WTC11 (cell line): Measurements from ENCODE around the gene TCAF2. TPM values are rescaled to one million over a fixed set of nuclear protein-coding genes. Genes with fewer than 3 reads are reported as not detected.
"Not testable (repeated sequence)": the region's sequence is repeated elsewhere in the genome, so short reads cannot be mapped to it uniquely, and the experiment has no call there.

Experiments
- ATAC-seq: fragments of 200-7000 bp; cut with Tn5 transposase; 2 replicates; pipeline ENCODE4 v1.10.0; 2021; ENCODE audit warnings: mild to moderate bottlenecking, moderate library complexity
- CTCF ChIA-PET: fragments of 300-600 bp; sonication (Branson Sonifier 250); formaldehyde crosslinking; loops from one replicate; lab custom pipeline; 2021; ENCODE audit warnings: antibody characterized with exemption; lab: Charles Lee
- POLR2A ChIA-PET: fragments of 350-600 bp; sonication (Branson Sonifier 250); formaldehyde crosslinking; loops from one replicate; lab custom pipeline; 2021; ENCODE audit warnings: antibody characterized with exemption; lab: Charles Lee
- DNase-seq: peaks from one replicate; pipeline ENCODE4 v3.0.0; 2021; ENCODE audit warnings: low spot score
- H3K27ac Mint-ChIP-seq: 2 replicates; pipeline ENCODE4 v1.8.0; 2021; ENCODE audit warnings: mixed read lengths
- H3K27me3 Mint-ChIP-seq: 2 replicates; pipeline ENCODE4 v1.8.0; 2021; ENCODE audit warnings: low read depth, mild to moderate bottlenecking, moderate library complexity, mixed read lengths
- H3K36me3 Mint-ChIP-seq: 2 replicates; pipeline ENCODE4 v1.8.0; 2021; ENCODE audit warnings: mixed read lengths
- H3K4me1 Mint-ChIP-seq: 2 replicates; pipeline ENCODE4 v1.8.0; 2022; ENCODE audit warnings: mixed read lengths
- H3K4me3 Mint-ChIP-seq: 2 replicates; pipeline ENCODE4 v1.8.0; 2021; ENCODE audit warnings: mild to moderate bottlenecking, moderate library complexity, mixed read lengths
- H3K9me3 Mint-ChIP-seq: 2 replicates; pipeline ENCODE4 v1.8.0; 2021; ENCODE audit warnings: mixed read lengths
- total RNA-seq: library from RNA; stranded (reverse); gene quantifications from 3 replicates; pipeline ENCODE4 v1.2.3, GENCODE V29; 2021

The TCAF2 gene
- total RNA-seq, 1 experiment from 2014 or later: 0.15 TPM

DNA sequence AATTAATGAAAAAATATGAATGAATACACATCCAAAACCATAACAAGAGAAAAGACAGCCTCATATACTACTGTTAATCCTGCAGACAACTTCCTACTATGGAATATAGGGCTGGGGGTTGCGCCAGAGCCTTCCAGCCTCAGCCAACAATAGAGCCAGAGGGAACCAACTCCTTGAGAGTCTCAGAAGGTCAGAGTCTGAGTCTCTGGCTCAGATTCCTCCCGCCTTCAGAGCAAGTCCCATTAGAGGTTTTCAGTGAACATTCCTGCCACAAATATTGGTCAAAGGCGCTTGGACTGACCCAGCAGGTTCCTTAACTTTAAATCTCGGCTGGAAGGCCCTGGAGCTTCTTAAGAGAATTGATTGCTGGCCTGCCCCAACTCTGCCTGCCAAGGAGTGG, 11.7 kb downstream of the TCAF2 start:
- CTCF ChIA-PET, H3K4me1 Mint-ChIP-seq, ATAC-seq: not testable (repeated sequence)

DNA sequence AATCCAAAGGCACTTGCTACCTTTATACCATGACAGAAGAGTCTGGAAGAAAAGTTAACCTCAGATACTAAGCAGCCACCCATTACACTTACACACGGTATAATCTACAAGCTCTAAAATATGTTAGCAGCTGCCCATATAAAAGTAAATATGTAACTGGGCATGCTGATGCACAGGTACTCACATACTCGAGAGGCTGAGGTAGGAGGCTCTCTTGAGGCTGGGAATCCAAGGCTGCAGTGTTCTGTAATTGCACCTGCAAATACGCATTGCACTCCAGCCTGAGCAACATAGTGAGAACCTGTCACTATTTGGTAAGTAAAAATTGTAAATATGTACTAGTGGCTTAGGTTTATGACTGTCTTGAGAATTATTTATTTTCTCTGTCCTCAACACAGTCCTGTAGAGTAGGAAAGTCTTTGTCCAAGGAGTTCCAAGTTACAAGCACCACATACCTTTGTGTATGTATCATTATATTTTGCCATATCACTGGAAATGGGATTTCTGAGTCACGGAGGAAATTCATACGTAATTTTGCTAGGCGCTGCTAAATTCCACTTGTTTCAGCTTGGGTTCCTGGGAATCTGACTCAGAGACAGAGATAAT, 12.3 kb downstream of the TCAF2 start:
- DNase-seq, H3K27ac Mint-ChIP-seq, H3K4me1 Mint-ChIP-seq, H3K36me3 Mint-ChIP-seq, ATAC-seq, H3K4me3 Mint-ChIP-seq, CTCF ChIA-PET, POLR2A ChIA-PET, H3K9me3 Mint-ChIP-seq, H3K27me3 Mint-ChIP-seq: not testable (repeated sequence)

More for the DNA sequence above, 11.7 kb downstream of the TCAF2 start:
- H3K27ac Mint-ChIP-seq, DNase-seq, H3K4me3 Mint-ChIP-seq, H3K36me3 Mint-ChIP-seq, POLR2A ChIA-PET, H3K9me3 Mint-ChIP-seq, H3K27me3 Mint-ChIP-seq: not testable (repeated sequence)

DNA sequence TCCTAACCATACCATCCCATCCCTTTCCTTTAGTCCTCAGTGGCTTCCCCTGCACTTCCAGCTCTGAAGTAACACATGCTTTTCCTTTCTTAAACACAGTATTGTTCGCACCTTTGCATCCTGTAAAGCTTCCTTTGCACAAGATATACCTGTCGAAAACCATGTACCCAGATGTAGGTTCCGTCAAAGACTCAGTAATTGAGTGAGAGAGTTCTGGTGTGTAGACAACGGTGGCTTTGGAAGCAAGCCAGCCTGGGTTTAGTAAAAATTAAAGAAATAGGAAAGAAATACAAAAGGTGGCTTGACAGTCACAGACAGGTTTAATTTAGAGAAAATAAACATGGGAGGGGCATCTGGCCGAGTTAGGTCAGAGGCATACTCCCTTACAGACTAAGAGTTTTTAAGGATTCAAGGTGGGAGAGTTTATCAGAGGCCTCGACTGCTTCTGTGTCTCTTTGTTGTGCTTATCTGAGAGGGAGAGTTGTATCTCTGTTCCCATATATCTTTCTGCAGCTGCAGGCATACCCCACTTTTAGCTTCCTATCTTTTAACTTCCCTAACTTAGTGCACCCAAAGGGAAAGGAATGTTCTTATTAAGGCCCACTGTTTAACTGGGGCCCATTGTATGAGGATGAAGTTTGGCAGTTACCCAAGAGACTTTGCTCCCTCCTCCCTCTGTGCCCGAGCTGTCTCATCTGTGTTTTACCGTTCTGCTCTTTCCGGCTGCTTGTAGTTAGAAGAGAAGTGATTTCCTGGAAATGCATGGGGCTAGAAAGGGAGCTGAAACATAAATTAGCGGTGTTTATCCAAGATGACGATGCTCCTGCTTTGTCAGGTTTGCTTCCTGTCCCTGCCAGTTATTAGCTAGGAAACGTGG, 14.8 kb downstream of the TCAF2 start:
- H3K27ac Mint-ChIP-seq, H3K27me3 Mint-ChIP-seq, CTCF ChIA-PET, H3K36me3 Mint-ChIP-seq, DNase-seq, POLR2A ChIA-PET, H3K4me1 Mint-ChIP-seq, ATAC-seq, H3K9me3 Mint-ChIP-seq, H3K4me3 Mint-ChIP-seq: not testable (repeated sequence)

GRCh38 chr7:143639372-143639771, 18.6 kb downstream of the TCAF2 start:
- H3K27me3 Mint-ChIP-seq, H3K4me1 Mint-ChIP-seq, H3K9me3 Mint-ChIP-seq, CTCF ChIA-PET, H3K27ac Mint-ChIP-seq, H3K4me3 Mint-ChIP-seq, H3K36me3 Mint-ChIP-seq, POLR2A ChIA-PET, DNase-seq: not testable (repeated sequence)
- peak; percentile 95 for ATAC-seq

- H3K4me3 Mint-ChIP-seq, H3K4me1 Mint-ChIP-seq, H3K27ac Mint-ChIP-seq, DNase-seq, H3K9me3 Mint-ChIP-seq, POLR2A ChIA-PET, H3K27me3 Mint-ChIP-seq, H3K36me3 Mint-ChIP-seq, ATAC-seq, CTCF ChIA-PET: not testable (repeated sequence)
Measured at GRCh38 chr7:143640528-143641189, 19.9 kb downstream of the TCAF2 start.

GRCh38 chr7:143646598-143646997, 25.8 kb downstream of the TCAF2 start:
- CTCF ChIA-PET, H3K27ac Mint-ChIP-seq, POLR2A ChIA-PET, DNase-seq, H3K4me1 Mint-ChIP-seq, H3K36me3 Mint-ChIP-seq, H3K9me3 Mint-ChIP-seq, H3K4me3 Mint-ChIP-seq, H3K27me3 Mint-ChIP-seq: not testable (repeated sequence)
- ATAC-seq: peak; percentile 68

DNA sequence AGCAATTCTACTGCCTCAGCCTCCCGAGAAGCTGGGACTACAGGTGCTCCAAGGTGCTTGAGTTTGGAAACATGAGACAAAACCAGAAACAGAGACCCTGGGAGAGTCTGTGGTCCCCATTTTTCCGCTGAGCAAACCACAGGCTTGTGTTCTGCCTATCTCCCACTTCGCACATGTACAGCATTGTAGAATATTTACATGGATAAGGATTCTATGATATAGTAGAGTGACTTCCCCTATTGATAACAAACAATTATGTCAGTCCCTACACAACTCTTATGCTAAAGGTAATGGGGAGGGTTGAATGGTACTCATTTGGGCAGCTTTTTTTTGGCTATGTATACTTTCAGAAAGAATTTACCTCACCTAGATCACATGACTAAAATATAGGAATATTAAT, 29.1 kb downstream of the TCAF2 start:
- not testable (repeated sequence) for H3K36me3 Mint-ChIP-seq, H3K27me3 Mint-ChIP-seq

GRCh38 chr7:143650447-143650846, 29.7 kb downstream of the TCAF2 start:
- POLR2A ChIA-PET, ATAC-seq, CTCF ChIA-PET, H3K36me3 Mint-ChIP-seq, H3K27ac Mint-ChIP-seq, H3K4me3 Mint-ChIP-seq, DNase-seq, H3K4me1 Mint-ChIP-seq, H3K27me3 Mint-ChIP-seq, H3K9me3 Mint-ChIP-seq: not testable (repeated sequence)

More for the DNA sequence above, 29.1 kb downstream of the TCAF2 start:
- DNase-seq, POLR2A ChIA-PET, H3K27ac Mint-ChIP-seq, H3K4me1 Mint-ChIP-seq, H3K9me3 Mint-ChIP-seq, CTCF ChIA-PET, H3K4me3 Mint-ChIP-seq, ATAC-seq: not testable (repeated sequence)

Other genes starting within 250 kb of the TCAF2 start
- gene ZYX, start 239.6 kb upstream of the TCAF2 start, total RNA-seq: 166 to 179 TPM (median 167 TPM) in 3 replicates
- 159 to 203 TPM (median 162 TPM) in 3 replicates for gene EPHA1, start 212.1 kb upstream of the TCAF2 start, total RNA-seq
- 0.21 to 0.39 TPM (median 0.24 TPM) in 3 replicates for gene TAS2R60, start 177.5 kb upstream of the TCAF2 start, total RNA-seq
- 0.31 to 0.44 TPM in 2 of 3 replicates, not detected in the other for gene TAS2R41, start 143.1 kb upstream of the TCAF2 start, total RNA-seq
- gene CTAGE15, start 49.2 kb upstream of the TCAF2 start, total RNA-seq: 2.4 to 3.0 TPM (median 2.9 TPM) in 3 replicates
- gene CTAGE6, start 136.7 kb downstream of the TCAF2 start, total RNA-seq: not detected in 3 replicates